Measurements from ENCODE around the gene FGA.

GRCh38 chr4:154566639-154567204 lies 23.8 kb downstream of the FGA start:
- TF ChIP-seq CTCF (IDR thresholded peaks at IDR 0.05) (no peak), POLR2A (IDR thresholded peaks at IDR 0.05) (no peak), EP300 (IDR thresholded peaks at IDR 0.05) (no peak)

All from ovary (tissue), 3 donors.